BE2C (cell line): ENCODE measurements around the gene THRAP3.

ENCODE experiments used
- DNase-seq: peaks from one replicate; pipeline ENCODE4 v3.0.0-alpha.2; 2020
- H3K27me3 ChIP-seq: fragments of 250-450 bp; sonication (Bioruptor Pico); 2 replicates; pipeline ENCODE4 v1.5.1; 2020; ENCODE audit warnings: mild to moderate bottlenecking
- H3K36me3 ChIP-seq: fragments of 250-450 bp; sonication (Bioruptor Pico); 2 replicates; pipeline ENCODE4 v1.5.1; 2020; ENCODE audit warnings: mild to moderate bottlenecking
- H3K4me1 ChIP-seq: fragments of 250-450 bp; sonication (Bioruptor Pico); 2 replicates; pipeline ENCODE4 v1.5.1; 2020
- H3K4me3 ChIP-seq: 2 replicates; pipeline ENCODE4 v1.5.1; 2011; ENCODE audit warnings: low read depth, low read length
- H3K9me3 ChIP-seq: fragments of 250-450 bp; sonication (Bioruptor Pico); 2 replicates; pipeline ENCODE4 v1.5.1; 2020
- CTCF ChIP-seq: IDR thresholded peaks from 2 replicates; pipeline ENCODE4 v1.5.1; 2012; ENCODE audit warnings: mild to moderate bottlenecking, low read depth, low read length

Gene THRAP3

GRCh38 chr1:36258960-36259344, 34.7 kb downstream of the THRAP3 start:
- Histone ChIP-seq H3K27me3 (no peaks in the 10 kb centered on the region), H3K9me3 (no peaks in the 10 kb centered on the region), H3K4me1 (no peaks in the 10 kb centered on the region), H3K36me3 (peaks cover 4% of the 10 kb centered on the region), H3K4me3 (no peak overlapping the region)
- no peak for TF ChIP-seq CTCF
- DNase-seq = no peak

- Histone ChIP-seq H3K4me3 (no peak overlapping the region), H3K4me1 (no peaks in the 10 kb centered on the region), H3K36me3 (no peaks in the 10 kb centered on the region; the same call in 1 of the 2 replicates), H3K27me3 (no peaks in the 10 kb centered on the region), H3K9me3 (no peaks in the 10 kb centered on the region)
- TF ChIP-seq CTCF = no peak
- DNase-seq = no peak
Measured at GRCh38 chr1:36268981-36269380, 44.7 kb downstream of the THRAP3 start.

- TF ChIP-seq CTCF = no peak
- Histone ChIP-seq H3K4me1 (no peaks in the 10 kb centered on the region), H3K4me3 (no peak overlapping the region), H3K36me3 (no peaks in the 10 kb centered on the region; the same call in 1 of the 2 replicates), H3K9me3 (no peaks in the 10 kb centered on the region), H3K27me3 (no peaks in the 10 kb centered on the region)
- no peak for DNase-seq
Measured at GRCh38 chr1:36269408-36269838, 45.2 kb downstream of the THRAP3 start.

GRCh38 chr1:36273024-36273423, 48.8 kb downstream of the THRAP3 start:
- TF ChIP-seq CTCF = no peak
- no peak overlapping the region for H3K4me3 ChIP-seq
- DNase-seq = no peak
- no peaks in the 10 kb centered on the region for H3K9me3 ChIP-seq
- no peaks in the 10 kb centered on the region for H3K27me3 ChIP-seq
- no peaks in the 10 kb centered on the region for H3K36me3 ChIP-seq
- no peaks in the 10 kb centered on the region for H3K4me1 ChIP-seq

GRCh38 chr1:36274201-36274600, 50.0 kb downstream of the THRAP3 start:
- Histone ChIP-seq H3K36me3 (no peaks in the 10 kb centered on the region), H3K27me3 (no peaks in the 10 kb centered on the region), H3K4me3 (no peak overlapping the region), H3K9me3 (no peaks in the 10 kb centered on the region), H3K4me1 (no peaks in the 10 kb centered on the region)
- no peak for DNase-seq
- no peak for TF ChIP-seq CTCF

GRCh38 chr1:36276688-36277087, 52.4 kb downstream of the THRAP3 start:
- no peak for TF ChIP-seq CTCF
- Histone ChIP-seq H3K4me1 (no peaks in the 10 kb centered on the region), H3K36me3 (no peaks in the 10 kb centered on the region), H3K4me3 (no peak overlapping the region), H3K27me3 (no peaks in the 10 kb centered on the region), H3K9me3 (no peaks in the 10 kb centered on the region)
- DNase-seq = no peak
